ENCODE measurements around the gene FAM199X. TPM values are rescaled to one million over a fixed set of nuclear protein-coding genes. Genes with fewer than 3 reads are reported as not detected.

FAM199X gene
- polyA plus RNA-seq, 3 donors = 4.1 to 8.2 (median 5.0) TPM

DNA sequence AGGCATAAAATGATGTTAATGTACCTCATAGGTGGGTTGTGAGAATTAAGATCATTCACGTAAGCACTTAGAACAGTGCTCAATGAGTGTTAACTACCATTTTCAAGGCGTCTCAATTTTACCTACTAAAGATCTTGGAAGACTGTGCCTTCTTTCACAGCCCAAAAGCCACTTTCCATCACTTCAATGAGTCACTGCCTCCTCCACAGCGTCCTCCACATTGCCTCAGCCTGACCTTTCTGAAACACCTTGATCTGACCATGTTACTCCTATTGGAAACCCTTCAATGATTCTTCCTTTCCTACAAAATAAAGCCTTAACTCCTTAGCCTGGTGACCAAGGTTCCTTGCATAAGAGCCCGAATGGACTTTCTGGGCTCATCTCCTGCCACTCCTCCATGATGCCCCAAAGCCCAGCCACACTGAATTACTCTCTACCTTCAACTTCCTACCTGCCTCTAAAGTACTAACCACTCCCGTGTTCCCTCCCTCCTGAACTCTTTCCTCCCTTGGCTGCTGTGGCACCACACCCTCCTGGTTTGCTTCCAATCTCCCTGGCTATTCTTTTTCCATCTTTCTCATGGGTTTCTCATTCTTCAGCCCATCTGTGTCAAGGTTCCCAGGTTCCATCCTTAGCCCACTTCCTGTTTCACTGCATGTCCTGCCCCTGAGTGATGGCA, 31.5 kb upstream of the FAM199X start:
- H3K27ac Mint-ChIP-seq = no peak overlapping the region
- H3K27me3 Mint-ChIP-seq (ENCODE audit: low read depth in 3 of 3) = peaks cover 0 to 7% (median 0%) of the 10 kb centered on the region in 3 donors
- Histone ChIP-seq H3K36me3 (replicated peaks in 1 of 2; ENCODE audit: control insufficient read depth in 1 of 2, insufficient read depth in 2 of 2, low read length in 2 of 2) (peaks cover 13 to 17% of the 10 kb centered on the region in 2 donors), H3K9ac (ENCODE audit: insufficient read depth, low read length, poor library complexity, severe bottlenecking) (no peak overlapping the region), H2AFZ (ENCODE audit: insufficient read depth, low read depth, low read length, poor library complexity, severe bottlenecking) (no peak overlapping the region), H3K4me2 (replicated peaks; ENCODE audit: extremely low read depth, low read length, poor library complexity, severe bottlenecking) (no peak overlapping the region), H3K79me2 (ENCODE audit: insufficient read depth, low read length) (no peaks in the 10 kb centered on the region), H3K4me3 (replicated peaks in 1 of 3; ENCODE audit: low read depth in 2 of 3, low read length in 3 of 3) (no peak overlapping the region), H3K4me1 (ENCODE audit: control insufficient read depth in 1 of 2, insufficient read depth in 2 of 2, low read length in 2 of 2) (peaks cover 0 to 3% of the 10 kb centered on the region in 2 donors), H3K27ac (ENCODE audit: low read depth in 1 of 2, low read length in 2 of 2) (no peak overlapping the region), H3K27me3 (ENCODE audit: control insufficient read depth in 2 of 2, insufficient read depth in 2 of 2, low read length in 2 of 2) (peaks cover 0 to 2% of the 10 kb centered on the region in 2 donors), H3K9me3 (replicated peaks in 1 of 2; ENCODE audit: control insufficient read depth in 1 of 2, insufficient read depth in 1 of 2, low read length in 2 of 2) (no peaks in the 10 kb centered on the region), H4K20me1 (ENCODE audit: insufficient read depth, low read length) (peaks cover 23% of the 10 kb centered on the region)
- peaks cover 14% of the 10 kb centered on the region for H3K4me1 Mint-ChIP-seq
- no peak for TF ChIP-seq CTCF (IDR thresholded peaks at IDR 0.05)
- H3K4me3 Mint-ChIP-seq = no peak overlapping the region
- H3K36me3 Mint-ChIP-seq = peaks cover 15% of the 10 kb centered on the region in 2 donors
- DNase-seq = no peak
- intact Hi-C loops (cut with micrococcal nuclease) = loop anchor here in 1 of 2 donors (10.0 kb wide), 1 partner anchor 290 kb away; no protein-coding TSS in a partner anchor
- H3K9me3 Mint-ChIP-seq = peaks cover 0 to 8% (median 0%) of the 10 kb centered on the region in 7 donors
- WGBS (ENCODE audit: insufficient coverage) = 76% methylated on average over 3 of the region's 5 CpGs

GRCh38 chrX:104135677-104136076, 30.6 kb upstream of the FAM199X start:
- H3K36me3 Mint-ChIP-seq = peaks cover 6 to 8% of the 10 kb centered on the region in 2 donors
- WGBS (ENCODE audit: insufficient coverage) = no CpG with 5 or more reads among the region's 1 CpG
- no peaks in the 10 kb centered on the region for H3K79me2 ChIP-seq (ENCODE audit: insufficient read depth, low read length)
- TF ChIP-seq CTCF (IDR thresholded peaks at IDR 0.05) = no peak
- H3K4me2 ChIP-seq (replicated peaks; ENCODE audit: extremely low read depth, low read length, poor library complexity, severe bottlenecking) = no peak overlapping the region
- no peak overlapping the region for H3K9ac ChIP-seq (ENCODE audit: insufficient read depth, low read length, poor library complexity, severe bottlenecking)
- no peak overlapping the region for H3K4me3 Mint-ChIP-seq
- H3K9me3 Mint-ChIP-seq = peaks cover 0 to 8% (median 0%) of the 10 kb centered on the region in 7 donors
- H2AFZ ChIP-seq (ENCODE audit: insufficient read depth, low read depth, low read length, poor library complexity, severe bottlenecking) = no peak overlapping the region
- H3K36me3 ChIP-seq (replicated peaks in 1 of 2; ENCODE audit: control insufficient read depth in 1 of 2, insufficient read depth in 2 of 2, low read length in 2 of 2) = peaks cover 3 to 7% of the 10 kb centered on the region in 2 donors
- peaks cover 0 to 2% of the 10 kb centered on the region in 2 donors for H3K27me3 ChIP-seq (ENCODE audit: control insufficient read depth in 2 of 2, insufficient read depth in 2 of 2, low read length in 2 of 2)
- H3K27ac Mint-ChIP-seq = no peak overlapping the region
- H3K9me3 ChIP-seq (replicated peaks in 1 of 2; ENCODE audit: control insufficient read depth in 1 of 2, insufficient read depth in 1 of 2, low read length in 2 of 2) = no peaks in the 10 kb centered on the region
- H3K4me1 ChIP-seq (ENCODE audit: control insufficient read depth in 1 of 2, insufficient read depth in 2 of 2, low read length in 2 of 2) = peaks cover 0 to 3% of the 10 kb centered on the region in 2 donors
- peaks cover 14% of the 10 kb centered on the region for H3K4me1 Mint-ChIP-seq
- H3K27me3 Mint-ChIP-seq (ENCODE audit: low read depth in 3 of 3) = peaks cover 0 to 7% (median 0%) of the 10 kb centered on the region in 3 donors
- no peak overlapping the region for H3K4me3 ChIP-seq (replicated peaks in 1 of 3; ENCODE audit: low read depth in 2 of 3, low read length in 3 of 3)
- H4K20me1 ChIP-seq (ENCODE audit: insufficient read depth, low read length) = peaks cover 23% of the 10 kb centered on the region
- DNase-seq = no peak
- H3K27ac ChIP-seq (ENCODE audit: low read depth in 1 of 2, low read length in 2 of 2) = no peak overlapping the region
- intact Hi-C loops (cut with micrococcal nuclease) = loop anchor here in 1 of 2 donors (2.0 to 10.0 kb wide), 2 partner anchors 37 to 291 kb away; no protein-coding TSS in a partner anchor

All from CD14-positive monocyte (primary cell).